HUES48 (cell line): ENCODE results near the gene NPHP4.

Source experiments
- H3K27ac ChIP-seq: one replicate; pipeline ENCODE4 v1.7.0; 2013; ENCODE audit warnings: low read depth, low read length, inconsistent platforms
- H3K27me3 ChIP-seq: 2 replicates; pipeline ENCODE4 v1.6.1; 2013; ENCODE audit warnings: mild to moderate bottlenecking, low read length; ENCODE audit not compliant: control insufficient read depth, insufficient read depth
- H3K36me3 ChIP-seq: 2 replicates; pipeline ENCODE4 v1.6.1; 2013; ENCODE audit warnings: low read length; ENCODE audit not compliant: control insufficient read depth, insufficient read depth
- H3K4me1 ChIP-seq: 2 replicates; pipeline ENCODE4 v1.6.1; 2013; ENCODE audit warnings: mild to moderate bottlenecking, low read length; ENCODE audit not compliant: control insufficient read depth, insufficient read depth
- H3K4me3 ChIP-seq: 2 replicates; pipeline ENCODE4 v1.5.1; 2013; ENCODE audit warnings: mild to moderate bottlenecking, low read depth, low read length
- H3K9ac ChIP-seq: 2 replicates; pipeline ENCODE4 v1.6.1; 2013; ENCODE audit warnings: mild to moderate bottlenecking, low read depth, low read length, moderate library complexity
- H3K9me3 ChIP-seq: 2 replicates; pipeline ENCODE4 v1.6.1; 2013; ENCODE audit warnings: low read length; ENCODE audit not compliant: control insufficient read depth, insufficient read depth

NPHP4 gene

GRCh38 chr1:5944154-5944842, 47.9 kb downstream of the NPHP4 start:
- Histone ChIP-seq H3K27me3 (no peaks in the 10 kb centered on the region), H3K4me3 (no peak overlapping the region), H3K9ac (no peak overlapping the region), H3K9me3 (no peaks in the 10 kb centered on the region), H3K4me1 (no peaks in the 10 kb centered on the region), H3K27ac (no peak overlapping the region), H3K36me3 (peaks cover 9% of the 10 kb centered on the region; the same call in 1 of the 2 replicates)

DNA sequence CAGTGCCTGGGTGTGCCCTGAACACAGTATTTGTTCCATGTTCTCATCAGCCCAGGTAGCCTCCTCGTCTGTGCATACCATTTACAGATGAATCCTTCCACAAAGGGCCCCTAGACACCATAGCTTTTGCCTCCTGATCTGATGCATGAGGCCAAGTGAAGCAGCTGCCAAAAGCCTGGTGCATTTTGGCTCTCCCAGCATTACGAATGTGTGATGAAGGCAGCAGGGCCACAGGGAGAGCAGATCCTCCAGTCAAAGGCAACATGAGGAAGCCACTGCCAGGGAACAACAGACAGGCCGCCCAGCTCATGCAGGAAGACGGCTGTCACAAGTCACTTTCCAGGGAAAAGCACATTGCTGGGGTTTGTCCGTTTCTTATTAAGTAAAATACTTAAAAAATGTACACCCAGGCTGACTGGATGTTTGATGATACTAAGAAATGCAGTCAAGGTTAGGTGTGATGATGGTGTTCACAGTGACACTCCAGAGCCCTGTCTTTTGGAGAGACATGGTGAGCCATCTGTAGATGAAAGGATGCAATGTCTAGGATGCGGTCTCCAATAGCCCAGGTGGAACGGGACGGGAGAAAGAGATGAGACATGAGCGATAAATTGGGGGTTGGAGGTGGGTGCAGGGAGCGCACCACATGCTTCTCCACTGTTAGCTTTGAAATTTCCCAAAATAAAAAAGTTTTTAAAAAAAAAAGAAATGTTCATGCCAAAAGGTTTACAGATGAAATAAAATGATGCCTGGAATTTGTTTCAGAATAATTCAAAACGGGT, 48.7 kb downstream of the NPHP4 start:
- H3K9me3 ChIP-seq = no peaks in the 10 kb centered on the region
- H3K9ac ChIP-seq = no peak overlapping the region
- no peak overlapping the region for H3K4me3 ChIP-seq
- peaks cover 9% of the 10 kb centered on the region; the same call in 1 of the 2 replicates for H3K36me3 ChIP-seq
- no peak overlapping the region for H3K27ac ChIP-seq
- no peaks in the 10 kb centered on the region for H3K27me3 ChIP-seq
- no peaks in the 10 kb centered on the region for H3K4me1 ChIP-seq

GRCh38 chr1:5941671-5942070, 50.6 kb downstream of the NPHP4 start:
- no peak overlapping the region for H3K27ac ChIP-seq
- peaks cover 9% of the 10 kb centered on the region; the same call in 1 of the 2 replicates for H3K36me3 ChIP-seq
- H3K4me1 ChIP-seq = no peaks in the 10 kb centered on the region
- no peak overlapping the region for H3K4me3 ChIP-seq
- no peak overlapping the region for H3K9ac ChIP-seq
- no peaks in the 10 kb centered on the region for H3K27me3 ChIP-seq
- no peaks in the 10 kb centered on the region for H3K9me3 ChIP-seq

DNA sequence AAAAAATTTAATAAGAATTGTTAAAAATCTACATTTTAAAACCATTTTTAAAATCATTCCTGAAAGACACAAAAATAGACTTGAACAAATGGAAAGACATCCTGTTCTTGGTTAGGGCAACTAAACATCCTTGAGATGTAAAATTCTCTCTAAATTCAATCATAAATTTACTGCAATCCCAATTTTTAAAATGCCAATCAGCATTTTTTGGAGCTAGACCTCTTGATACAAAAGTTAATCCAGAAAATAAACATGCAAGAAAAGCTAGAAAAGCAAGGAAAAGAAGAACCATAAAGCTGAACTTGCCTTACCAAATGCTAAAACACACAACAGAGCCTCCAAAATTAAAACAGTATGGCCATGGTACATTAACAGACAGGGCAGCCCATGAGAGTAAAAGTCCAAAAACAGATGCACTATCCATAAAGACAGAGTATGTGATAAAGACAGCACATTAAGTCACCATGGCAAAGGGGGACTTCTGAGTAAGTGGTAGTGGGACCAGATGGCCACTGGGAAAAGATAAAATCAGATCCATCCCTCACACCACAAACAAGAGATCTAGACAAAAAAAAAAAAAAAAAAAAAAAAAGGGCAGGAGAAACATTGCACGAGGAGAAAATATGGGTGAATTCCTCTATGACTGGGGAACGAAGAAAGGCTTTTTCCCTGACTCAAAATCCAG, 51.4 kb downstream of the NPHP4 start:
- Histone ChIP-seq H3K4me3 (no peak overlapping the region), H3K27me3 (no peaks in the 10 kb centered on the region)

DNA sequence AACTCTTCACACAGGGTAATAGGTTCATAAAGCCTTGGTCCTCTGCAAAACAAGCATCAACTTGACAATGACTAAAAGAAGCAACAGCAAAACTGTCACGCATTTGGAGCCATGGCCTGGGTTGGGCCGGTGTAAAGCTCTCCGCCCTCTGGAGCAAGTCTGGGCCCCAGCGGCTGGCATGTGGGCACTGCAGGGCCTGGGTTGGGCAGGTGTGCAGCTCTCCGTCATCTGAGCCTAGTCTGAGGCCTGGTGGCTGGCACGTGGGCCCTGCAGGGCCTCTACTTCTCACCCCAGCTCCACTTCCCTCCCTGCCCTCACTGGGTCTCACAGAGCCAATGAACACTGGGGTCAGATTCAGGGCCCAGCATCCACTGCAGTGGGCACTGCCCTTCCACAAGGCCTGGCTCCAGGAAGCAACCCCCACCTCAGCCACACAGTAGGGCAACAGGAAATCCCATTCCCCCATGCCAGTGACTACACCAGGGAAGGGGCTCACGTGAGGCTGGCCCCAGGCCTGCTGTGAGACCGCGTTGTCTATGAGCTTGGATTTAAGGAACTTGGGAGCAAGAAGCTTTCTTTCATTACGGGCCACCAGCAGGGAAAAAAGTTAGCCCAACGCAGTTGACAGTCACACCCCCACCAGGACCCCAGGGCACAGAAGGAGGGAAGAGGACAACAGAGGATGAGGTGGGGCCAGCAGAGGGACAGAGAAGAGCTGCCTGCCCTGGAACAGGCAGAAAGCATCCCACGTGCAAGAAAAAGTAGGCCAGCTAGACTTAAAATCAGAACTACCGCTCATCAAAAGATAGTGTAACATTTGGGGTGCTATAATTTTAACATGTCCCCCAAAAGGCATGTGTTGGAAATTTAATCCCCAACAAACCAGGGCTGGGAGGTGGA, 52.7 kb downstream of the NPHP4 start:
- no peaks in the 10 kb centered on the region for H3K27me3 ChIP-seq
- H3K9ac ChIP-seq = no peak overlapping the region
- no peaks in the 10 kb centered on the region for H3K9me3 ChIP-seq
- no peaks in the 10 kb centered on the region for H3K36me3 ChIP-seq
- H3K4me1 ChIP-seq = no peaks in the 10 kb centered on the region
- no peak overlapping the region for H3K4me3 ChIP-seq
- H3K27ac ChIP-seq = no peak overlapping the region

More for the DNA sequence above, 51.4 kb downstream of the NPHP4 start:
- Histone ChIP-seq H3K9me3 (no peaks in the 10 kb centered on the region), H3K4me1 (no peaks in the 10 kb centered on the region), H3K9ac (no peak overlapping the region), H3K36me3 (0 out of 2 replicates have a peak, but pooled peaks cover under 1% of the 10 kb centered on the region), H3K27ac (no peak overlapping the region)

DNA sequence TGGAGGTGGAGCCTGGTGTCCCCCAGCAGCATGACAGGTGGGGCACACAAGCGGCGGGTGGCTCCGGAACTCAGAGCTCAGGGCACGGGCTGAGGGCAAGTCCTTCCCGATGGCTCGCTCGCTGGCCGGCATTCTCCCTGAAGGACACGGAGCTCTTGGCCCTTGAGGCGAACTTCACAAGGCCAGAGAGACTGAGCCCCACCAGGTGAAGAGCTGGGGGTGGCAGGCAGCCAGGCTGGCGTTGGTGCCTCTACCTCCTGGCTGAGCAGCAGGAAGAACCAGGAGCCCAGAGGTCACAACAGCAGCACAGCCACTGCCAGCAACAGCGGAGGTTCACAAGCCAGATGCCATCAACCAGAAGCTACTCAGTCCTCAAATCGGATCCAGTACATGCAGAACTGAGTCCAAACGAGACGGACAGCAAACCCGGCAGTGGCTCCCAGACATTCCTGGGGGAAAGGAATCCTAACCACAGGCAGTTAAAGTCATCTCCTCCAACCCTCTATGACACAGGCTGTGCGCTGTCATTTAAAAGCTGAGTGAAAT, 54.1 kb downstream of the NPHP4 start:
- no peak overlapping the region for H3K9ac ChIP-seq
- H3K4me3 ChIP-seq = no peak overlapping the region
- peaks cover 5% of the 10 kb centered on the region; the same call in 1 of the 2 replicates for H3K4me1 ChIP-seq
- H3K27ac ChIP-seq = no peak overlapping the region
- no peaks in the 10 kb centered on the region for H3K36me3 ChIP-seq
- no peaks in the 10 kb centered on the region for H3K9me3 ChIP-seq
- no peaks in the 10 kb centered on the region for H3K27me3 ChIP-seq

- peaks cover 4% of the 10 kb centered on the region; the same call in 1 of the 2 replicates for H3K36me3 ChIP-seq
- H3K27ac ChIP-seq = no peak overlapping the region
- no peak overlapping the region for H3K4me3 ChIP-seq
- no peaks in the 10 kb centered on the region for H3K27me3 ChIP-seq
- H3K4me1 ChIP-seq = peaks cover 6% of the 10 kb centered on the region; the same call in 1 of the 2 replicates
- H3K9me3 ChIP-seq = no peaks in the 10 kb centered on the region
- H3K9ac ChIP-seq = no peak overlapping the region
Measured at GRCh38 chr1:5937373-5937857, 54.8 kb downstream of the NPHP4 start.

DNA sequence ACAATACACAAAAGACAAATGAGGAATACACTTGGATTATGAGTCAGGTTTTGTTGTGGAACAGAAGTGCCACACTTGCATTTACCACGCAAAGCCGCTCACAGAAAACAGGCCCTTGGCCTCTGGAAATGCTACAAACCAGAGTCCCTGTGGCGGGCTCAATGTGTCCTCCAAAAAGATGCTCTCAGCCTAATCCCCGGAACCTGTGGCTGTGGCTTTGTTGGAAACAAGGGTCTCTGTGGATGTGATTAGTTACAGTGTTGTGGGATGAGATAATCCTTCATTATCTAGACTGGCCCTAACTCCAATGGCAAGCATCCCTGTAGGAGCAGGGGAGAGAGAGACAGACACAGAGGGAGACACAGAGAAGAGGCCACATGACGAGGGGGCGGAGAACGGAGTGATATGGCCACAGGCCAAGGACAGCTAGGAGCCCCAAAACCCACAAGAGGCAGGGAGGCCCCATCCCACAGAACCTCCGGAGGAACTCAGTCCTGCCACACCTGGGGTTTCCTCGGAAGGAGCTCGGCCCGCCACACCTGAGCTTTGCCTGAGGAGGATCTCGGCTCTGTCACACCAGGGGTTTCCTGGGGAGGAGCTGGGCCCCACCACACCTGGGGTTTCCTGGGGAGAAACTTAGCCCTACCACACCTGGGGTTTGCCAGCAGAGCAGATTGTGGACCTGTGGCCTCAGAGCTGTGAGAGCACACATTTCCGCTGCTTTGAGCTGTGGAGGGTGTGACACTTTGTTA, 55.4 kb downstream of the NPHP4 start:
- Histone ChIP-seq H3K27me3 (no peaks in the 10 kb centered on the region), H3K9me3 (no peaks in the 10 kb centered on the region), H3K36me3 (peaks cover 4% of the 10 kb centered on the region; the same call in 1 of the 2 replicates), H3K9ac (no peak overlapping the region), H3K27ac (no peak overlapping the region), H3K4me1 (peaks cover 6% of the 10 kb centered on the region; the same call in 1 of the 2 replicates), H3K4me3 (no peak overlapping the region)

DNA sequence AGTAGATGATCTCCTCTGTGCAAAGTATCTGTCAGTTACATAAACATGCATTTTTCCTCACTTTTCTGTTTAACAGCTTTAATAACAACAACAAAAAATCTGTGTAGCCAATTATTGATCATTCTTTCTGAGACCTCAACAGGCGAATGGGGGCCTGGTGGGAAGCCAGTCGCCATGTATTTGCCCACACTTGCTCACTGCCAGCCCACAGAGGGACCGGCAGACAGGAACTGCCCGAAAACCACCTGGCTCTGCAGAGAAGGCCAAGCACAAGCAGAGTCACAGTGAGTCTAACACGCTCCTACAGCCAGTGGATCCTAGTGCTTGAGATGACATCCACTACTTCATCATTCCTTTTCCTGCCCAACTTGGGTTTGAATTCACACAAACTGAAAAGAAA, 56.1 kb downstream of the NPHP4 start:
- peaks cover 4% of the 10 kb centered on the region; the same call in 1 of the 2 replicates for H3K36me3 ChIP-seq
- no peak overlapping the region for H3K27ac ChIP-seq
- H3K9ac ChIP-seq = no peak overlapping the region
- no peaks in the 10 kb centered on the region for H3K9me3 ChIP-seq
- no peaks in the 10 kb centered on the region for H3K27me3 ChIP-seq
- H3K4me1 ChIP-seq = peaks cover 6% of the 10 kb centered on the region; the same call in 1 of the 2 replicates
- no peak overlapping the region for H3K4me3 ChIP-seq
